HG03457 (cell line): ENCODE measurements around the gene PRSS36.
"Not testable (repeated sequence)": the region's sequence is repeated elsewhere in the genome, so short reads cannot be mapped to it uniquely, and the experiment has no call there.

Experiments
- ATAC-seq: cut with Tn5 transposase; IDR thresholded peaks from one replicate; pipeline ENCODE4 v1.9.1; 2021; ENCODE audit warnings: moderate number of reproducible peaks; ENCODE audit not compliant: unreplicated experiment

Gene PRSS36

DNA sequence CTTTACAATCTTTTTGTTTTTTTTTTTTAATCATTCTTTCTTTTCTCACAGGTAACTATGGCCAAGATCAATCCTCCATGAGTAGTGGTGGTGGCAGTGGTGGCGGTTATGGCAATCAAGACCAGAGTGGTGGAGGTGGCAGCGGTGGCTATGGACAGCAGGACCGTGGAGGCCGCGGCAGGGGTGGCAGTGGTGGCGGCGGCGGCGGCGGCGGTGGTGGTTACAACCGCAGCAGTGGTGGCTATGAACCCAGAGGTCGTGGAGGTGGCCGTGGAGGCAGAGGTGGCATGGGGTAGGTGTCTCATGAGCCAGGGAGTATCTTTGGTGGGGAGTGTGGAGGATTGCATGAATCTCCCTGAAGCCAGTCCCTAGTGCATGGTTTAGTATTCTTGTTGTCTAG, 35.0 kb upstream of the PRSS36 start:
- no peak for ATAC-seq

DNA sequence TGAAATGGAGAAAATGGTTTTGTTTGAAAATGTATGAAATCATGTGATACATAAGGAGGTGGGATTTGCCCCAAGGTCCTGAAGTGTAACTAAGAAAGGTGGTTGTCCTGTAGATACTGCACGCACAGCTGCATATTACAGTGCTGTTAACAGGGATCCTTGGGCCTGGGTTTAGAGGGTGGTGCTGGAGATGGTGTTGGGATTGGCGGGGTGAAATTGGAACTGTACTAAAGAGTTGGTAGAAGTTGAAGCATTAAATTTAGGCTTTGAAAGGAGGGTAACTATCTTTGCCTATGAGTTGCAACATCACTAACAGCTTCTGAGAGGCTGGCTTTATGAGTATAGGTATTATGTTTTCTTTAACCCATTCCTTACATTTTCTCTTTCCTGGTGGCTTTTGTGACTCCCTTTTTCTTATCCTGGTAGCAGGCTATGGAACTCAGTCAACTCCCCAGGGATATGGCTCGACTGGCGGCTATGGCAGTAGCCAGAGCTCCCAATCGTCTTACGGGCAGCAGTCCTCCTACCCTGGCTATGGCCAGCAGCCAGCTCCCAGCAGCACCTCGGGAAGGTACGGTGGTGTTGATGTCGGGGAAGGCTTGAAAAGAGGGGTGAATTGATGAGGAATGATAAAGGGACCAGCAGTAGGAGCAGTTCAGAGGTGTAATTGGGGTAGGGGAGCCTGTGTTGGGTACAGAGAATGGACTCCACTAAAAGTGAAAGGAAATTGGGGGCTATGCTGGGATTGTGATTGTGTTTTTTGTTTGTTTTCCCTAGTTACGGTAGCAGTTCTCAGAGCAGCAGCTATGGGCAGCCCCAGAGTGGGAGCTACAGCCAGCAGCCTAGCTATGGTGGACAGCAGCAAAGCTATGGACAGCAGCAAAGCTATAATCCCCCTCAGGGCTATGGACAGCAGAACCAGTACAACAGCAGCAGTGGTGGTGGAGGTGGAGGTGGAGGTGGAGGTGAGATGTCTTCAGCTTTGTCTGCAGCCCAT, 33.9 kb upstream of the PRSS36 start:
- ATAC-seq, result no peak

- ATAC-seq, result no peak
Measured at GRCh38 chr16:31182391-31182790, 32.5 kb upstream of the PRSS36 start.

- ATAC-seq, result no peak
Measured at GRCh38 chr16:31181102-31181830, 31.4 kb upstream of the PRSS36 start.

DNA sequence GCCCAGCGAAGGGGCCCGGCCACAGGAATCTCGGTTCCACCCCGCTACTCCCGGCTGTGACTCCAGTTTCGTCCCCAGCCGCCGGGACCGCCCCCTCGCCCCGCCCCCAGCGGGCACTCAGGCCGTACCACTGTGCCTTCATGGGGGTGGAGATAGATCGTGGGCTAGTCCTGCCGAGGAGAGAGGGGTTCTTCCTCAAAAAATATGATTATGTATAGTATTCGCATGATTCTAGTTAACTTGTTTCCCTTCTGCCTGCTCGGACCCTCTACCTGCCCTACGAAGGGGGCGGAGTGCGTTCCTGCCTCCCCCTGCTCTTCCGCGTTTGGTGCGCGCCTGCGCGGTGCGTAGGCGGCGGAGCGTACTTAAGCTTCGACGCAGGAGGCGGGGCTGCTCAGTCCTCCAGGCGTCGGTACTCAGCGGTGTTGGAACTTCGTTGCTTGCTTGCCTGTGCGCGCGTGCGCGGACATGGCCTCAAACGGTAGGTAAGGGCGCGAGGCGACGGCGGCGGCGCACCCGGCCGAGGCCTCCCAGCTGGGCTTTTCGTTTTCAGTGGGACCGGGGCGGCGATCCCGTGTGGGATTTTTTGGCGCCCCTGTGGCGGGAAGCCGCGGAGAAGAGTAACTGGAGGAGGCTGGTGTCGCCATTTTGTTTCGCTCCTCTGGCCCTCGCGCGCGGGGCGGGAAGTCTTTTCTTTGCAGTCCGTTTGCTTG, 30.0 kb upstream of the PRSS36 start, which contains the start of gene FUS:
FUS (plus strand) TSS at position 393 of the 713 bp plus-strand sequence; CDS start at position 469, 76 bp downstream.
- peak; percentile 45 for ATAC-seq

- no peak for ATAC-seq
Measured at GRCh38 chr16:31179219-31179746, 29.4 kb upstream of the PRSS36 start.

DNA sequence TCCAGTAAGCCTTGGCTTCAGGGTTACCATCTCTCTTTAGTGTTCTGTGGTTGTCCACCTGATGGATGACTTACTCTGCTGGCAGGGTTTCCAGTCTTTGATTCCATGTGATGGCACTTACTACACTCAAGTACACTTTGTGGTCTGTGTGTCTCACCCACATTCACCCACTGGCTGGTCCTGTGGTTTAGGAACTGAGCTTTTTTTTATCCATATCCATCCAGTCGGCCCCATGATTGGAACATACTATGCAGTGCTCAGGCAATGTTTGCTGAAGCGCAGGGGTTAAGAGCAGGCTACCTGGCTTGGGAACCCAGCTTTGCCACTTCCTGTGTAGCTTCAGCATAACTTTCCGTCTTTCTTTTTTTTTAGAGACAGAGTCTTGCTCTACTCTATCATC, 27.3 kb upstream of the PRSS36 start:
- ATAC-seq, result no peak

GRCh38 chr16:31170048-31170447, 20.2 kb upstream of the PRSS36 start:
- ATAC-seq, result not testable (repeated sequence)

DNA sequence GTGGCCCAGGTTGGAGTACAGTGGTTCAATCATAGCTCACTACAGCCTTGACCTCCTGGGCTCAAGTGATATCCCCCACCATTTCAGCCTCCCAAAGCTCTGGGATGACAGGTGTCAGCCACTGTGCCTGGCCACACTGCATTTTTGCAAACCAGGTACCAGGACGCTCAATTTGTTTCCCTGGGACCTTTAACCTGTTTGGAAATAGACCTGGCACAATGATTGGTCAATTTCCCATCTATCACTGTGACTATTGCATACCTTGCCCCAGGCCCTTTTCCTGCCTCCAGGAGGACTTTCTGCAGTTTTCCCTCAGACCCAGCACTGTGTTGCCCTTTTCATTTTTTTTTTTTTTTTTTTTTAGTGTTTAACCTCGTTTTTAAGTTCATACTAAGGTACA, 19.0 kb upstream of the PRSS36 start:
- no peak for ATAC-seq

- no peak for ATAC-seq
Measured at GRCh38 chr16:31167315-31167714, 17.4 kb upstream of the PRSS36 start.

- ATAC-seq, result no peak
Measured at GRCh38 chr16:31157136-31157535, 7.3 kb upstream of the PRSS36 start.

DNA sequence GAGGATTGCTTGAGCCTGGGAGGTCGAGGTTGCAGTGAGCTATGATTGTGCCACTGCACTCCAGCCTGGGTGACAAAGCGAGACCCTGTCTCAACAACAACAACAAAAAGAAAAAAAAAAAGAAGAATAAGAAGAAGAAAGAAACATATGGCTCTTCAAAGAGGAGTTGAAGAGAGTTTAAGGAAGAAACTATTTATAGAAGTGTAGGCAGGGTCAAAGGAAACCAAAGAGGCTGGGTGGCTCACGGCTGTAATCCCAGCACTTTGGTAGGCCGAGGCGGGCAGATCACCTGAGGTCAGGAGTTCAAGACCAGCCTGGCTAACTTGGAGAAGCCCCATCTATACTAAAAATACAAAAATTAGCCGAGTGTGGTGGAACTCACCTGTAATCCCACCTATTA, 1.1 kb upstream of the PRSS36 start:
- not testable (repeated sequence) for ATAC-seq

GRCh38 chr16:31149332-31149731, 534 bp downstream of the PRSS36 start:
- ATAC-seq, result no peak

- no peak for ATAC-seq
Measured at GRCh38 chr16:31148896-31149295, 970 bp downstream of the PRSS36 start.

DNA sequence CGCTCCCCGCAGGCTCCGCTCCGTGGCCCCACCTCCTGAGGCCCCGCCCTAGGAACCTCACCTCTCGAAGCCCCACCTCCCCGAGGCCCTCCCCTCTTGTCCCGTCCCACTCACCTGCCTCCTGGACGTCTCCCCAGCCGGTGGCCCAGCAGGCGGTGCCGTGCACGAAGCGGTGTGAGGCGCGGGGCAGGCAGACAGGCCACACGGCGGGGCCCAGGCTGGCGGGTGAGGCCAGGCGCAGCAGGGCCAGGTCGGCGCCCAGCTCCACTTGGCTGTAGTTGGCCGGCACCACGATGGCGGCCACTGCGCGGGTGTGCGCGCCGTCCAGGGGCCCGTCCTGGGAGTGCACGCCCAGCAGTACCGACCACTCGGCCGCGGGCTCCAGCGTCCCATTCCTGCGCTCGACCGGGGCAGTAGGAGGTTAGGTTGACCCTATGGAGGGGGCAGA, 1.6 kb downstream of the PRSS36 start:
- ATAC-seq, result no peak

DNA sequence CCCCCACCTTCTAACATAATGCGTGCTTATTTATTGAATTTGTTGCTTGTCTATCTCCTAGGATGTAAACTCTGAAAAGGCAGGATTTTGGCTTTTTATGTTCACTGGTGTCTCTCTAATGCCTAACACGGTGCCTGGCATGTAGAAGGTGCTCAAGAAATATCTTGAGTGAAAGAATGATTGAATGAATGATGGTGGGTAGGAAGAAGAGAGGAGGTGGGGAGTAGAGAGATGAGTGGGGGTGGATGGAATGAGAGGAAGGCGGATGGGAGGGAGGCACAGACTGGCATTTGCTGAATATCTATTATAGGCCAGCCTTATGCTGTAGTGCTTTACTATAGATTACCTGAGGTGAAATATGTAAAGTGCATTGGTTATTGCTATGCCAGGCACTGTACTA, 2.3 kb downstream of the PRSS36 start:
- ATAC-seq, result no peak

- no peak for ATAC-seq
Measured at GRCh38 chr16:31145398-31145990, 4.4 kb downstream of the PRSS36 start.

- ATAC-seq, result not testable (repeated sequence)
Measured at GRCh38 chr16:31144418-31144817, 5.4 kb downstream of the PRSS36 start.

- no peak for ATAC-seq
Measured at GRCh38 chr16:31143694-31144148, 6.1 kb downstream of the PRSS36 start.

GRCh38 chr16:31143011-31143693, 6.7 kb downstream of the PRSS36 start:
- ATAC-seq, result no peak
